ENCODE data around the gene ABHD16A.

GRCh38 chr6:31705931-31706330 is 2.8 kb upstream of the ABHD16A start:
- TF ChIP-seq EZH2 (IDR thresholded peaks at IDR 0.05): no peak
- no peak for TF ChIP-seq POLR2AphosphoS5 (IDR thresholded peaks at IDR 0.05; ENCODE audit: borderline replicate concordance, low read depth, low read length)
- TF ChIP-seq FOXP2 (optimal IDR thresholded peaks at IDR 0.05; ENCODE audit: control extremely low read depth, extremely low read length, insufficient read depth): no peak
